Mesenteric fat pad (tissue), 1 donor: ENCODE results near the gene APOB. TPM values are rescaled to one million over a fixed set of nuclear protein-coding genes. Genes with fewer than 3 reads are reported as not detected.

Experiments used
- DNase-seq: peaks from one replicate; pipeline ENCODE4 v3.0.0-alpha.2; 2020; ENCODE audit warnings: low spot score
- total RNA-seq: library from RNA; stranded (reverse); fragmentation: NEBNext Ultra II Directional; extraction: Animal tissue kit (Norgen Biotek cat#: 25700); gene quantifications from one replicate; pipeline ENCODE4 v1.2.1, GENCODE V29; 2021
- donor health status: DM: yes; HTN: yes; CAD: no.

The APOB gene
- total RNA-seq, 1 donor from 2014 or later, result 8.5 TPM

GRCh38 chr2:21047141-21048009 lies 3.5 kb upstream of the APOB start:
- DNase-seq, result no peak

- DNase-seq, result no peak
Observed at GRCh38 chr2:21046506-21046905, 2.6 kb upstream of the APOB start.

DNA sequence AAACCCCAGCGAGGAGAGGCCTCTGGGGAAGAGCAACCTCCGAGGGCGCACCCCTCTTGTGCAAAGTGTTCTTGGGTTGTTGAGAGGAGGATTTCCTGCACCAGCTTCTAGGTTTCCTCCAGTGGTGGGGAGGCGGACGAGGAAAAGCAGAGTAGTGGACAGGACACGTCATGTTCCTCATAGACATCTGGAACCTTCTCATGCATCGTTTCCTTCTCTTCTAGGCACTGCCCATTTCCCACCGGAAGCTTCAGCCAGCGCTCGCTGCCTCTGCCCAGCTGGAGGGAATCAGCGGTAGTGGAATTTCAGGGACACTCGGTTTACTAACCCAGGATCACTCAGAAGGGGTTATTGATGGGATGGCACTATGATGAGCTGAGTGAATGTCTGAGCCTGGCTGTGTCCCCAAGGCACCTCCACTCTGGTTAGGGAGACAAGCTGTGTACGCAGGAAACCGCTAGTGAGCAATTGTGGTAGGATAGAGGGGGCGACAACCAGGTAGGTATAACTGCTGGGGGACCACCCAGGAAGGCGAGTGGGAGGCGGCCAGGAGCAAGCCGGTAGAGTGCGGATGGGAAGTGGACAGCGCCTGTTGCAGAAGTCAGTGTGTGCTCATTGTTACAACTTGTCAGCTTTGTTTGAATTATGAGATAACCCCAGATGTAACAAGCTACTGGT lies 960 bp upstream of the APOB start:
- DNase-seq, result no peak

DNA sequence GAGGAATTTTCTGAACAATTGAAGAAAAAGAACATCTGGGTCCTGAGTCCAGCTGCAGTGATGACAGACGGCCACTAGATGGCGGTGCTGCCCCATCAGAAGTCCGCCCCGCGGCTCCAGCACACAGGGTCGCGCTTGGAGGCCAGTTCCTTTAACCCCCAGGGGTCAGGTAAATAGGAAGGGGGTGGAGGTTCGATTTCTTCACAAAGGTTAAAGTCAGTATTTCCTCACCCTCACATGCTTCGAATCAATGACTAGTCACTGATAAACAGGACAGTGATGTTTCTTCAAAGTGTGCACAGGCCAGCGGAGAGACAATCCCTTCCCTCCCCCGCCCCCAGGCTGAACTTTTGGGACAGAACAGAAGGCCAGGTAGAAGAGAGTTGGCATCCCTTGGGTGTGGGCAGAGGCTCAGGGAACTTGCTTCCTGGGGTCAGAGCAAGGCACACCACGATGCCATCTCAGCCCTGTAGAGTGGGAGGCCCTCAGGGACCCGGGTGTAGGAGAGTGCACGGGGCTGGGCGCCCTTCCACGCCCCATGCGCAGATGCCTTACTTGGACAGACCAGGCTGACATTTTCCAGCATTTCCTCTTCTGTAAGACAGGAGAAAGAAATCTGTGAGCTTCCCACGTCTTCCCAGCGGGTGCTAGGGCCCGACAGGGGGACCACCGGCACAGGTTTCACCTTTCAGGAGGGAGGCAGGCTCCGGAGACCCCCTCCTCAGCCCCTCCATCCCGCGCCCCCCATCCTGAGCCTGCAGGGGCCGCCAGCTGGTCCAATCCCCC lies 722 bp downstream of the APOB start:
- DNase-seq, result peak; percentile 93

DNA sequence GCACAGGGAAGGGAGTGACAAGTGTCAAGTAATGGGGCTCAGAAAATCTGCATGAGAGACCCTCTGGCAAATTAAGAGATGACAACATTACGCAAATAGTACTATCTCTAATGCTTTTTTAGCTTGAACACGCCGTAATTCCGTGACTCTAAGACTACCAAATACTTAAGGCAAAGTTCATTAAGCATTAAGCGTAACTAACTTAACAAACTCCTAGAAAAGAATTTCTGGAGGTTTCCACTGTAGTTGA lies 1.2 kb downstream of the APOB start:
- DNase-seq, result no peak

DNA sequence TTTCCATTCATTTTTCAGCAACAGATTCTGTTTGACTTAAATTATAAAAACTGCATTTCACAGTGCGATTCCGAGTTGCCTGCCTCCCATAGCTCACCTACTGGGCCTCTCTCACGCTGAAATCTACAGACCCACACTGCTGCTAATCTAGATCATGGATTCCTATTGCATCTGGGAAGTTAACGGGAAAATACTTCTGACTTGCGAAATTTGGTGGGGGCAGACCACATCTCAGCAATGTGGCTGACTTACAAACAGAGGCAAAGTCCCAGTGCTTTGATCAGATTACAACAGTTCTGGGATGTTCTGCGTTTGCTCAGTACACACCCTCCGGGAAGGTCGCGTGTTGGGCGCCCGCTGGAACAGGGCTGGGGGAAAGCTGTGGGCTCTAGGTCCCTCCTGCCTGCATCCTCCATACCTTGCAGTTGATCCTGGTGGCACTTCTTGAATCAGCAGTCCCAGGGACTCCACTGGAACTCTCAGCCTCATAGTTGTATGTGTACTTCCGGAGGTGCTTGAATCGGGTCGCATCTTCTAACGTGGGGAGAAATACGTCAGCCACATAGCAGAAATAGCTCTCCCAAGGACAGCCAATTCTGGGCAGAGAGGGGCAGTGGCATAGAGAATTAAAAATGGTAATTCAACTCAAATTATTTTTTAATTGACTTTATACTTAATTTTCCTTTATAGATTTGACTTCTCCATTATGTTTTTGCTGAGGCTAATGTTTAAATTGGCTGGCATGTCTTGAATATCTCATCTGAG lies 1.7 kb downstream of the APOB start:
- no peak for DNase-seq

DNA sequence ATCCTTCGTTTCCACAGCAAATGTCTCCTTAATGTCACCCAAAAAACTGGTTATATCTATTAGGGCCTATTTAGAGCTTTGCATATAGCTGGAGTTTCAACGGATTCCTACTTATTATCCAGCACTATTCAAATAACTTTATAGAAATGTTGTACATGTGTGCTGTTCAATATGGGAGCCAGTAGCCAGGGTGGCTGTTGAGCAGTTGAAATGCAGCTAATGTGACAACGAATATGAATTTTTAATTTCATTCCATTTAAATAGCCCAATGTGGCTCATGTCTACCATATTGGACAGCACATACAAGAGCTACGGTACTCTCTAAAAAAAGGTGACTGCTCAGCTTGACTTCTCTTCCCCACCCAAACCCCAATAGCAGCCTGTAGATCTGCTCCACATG lies 2.4 kb downstream of the APOB start:
- no peak for DNase-seq

DNA sequence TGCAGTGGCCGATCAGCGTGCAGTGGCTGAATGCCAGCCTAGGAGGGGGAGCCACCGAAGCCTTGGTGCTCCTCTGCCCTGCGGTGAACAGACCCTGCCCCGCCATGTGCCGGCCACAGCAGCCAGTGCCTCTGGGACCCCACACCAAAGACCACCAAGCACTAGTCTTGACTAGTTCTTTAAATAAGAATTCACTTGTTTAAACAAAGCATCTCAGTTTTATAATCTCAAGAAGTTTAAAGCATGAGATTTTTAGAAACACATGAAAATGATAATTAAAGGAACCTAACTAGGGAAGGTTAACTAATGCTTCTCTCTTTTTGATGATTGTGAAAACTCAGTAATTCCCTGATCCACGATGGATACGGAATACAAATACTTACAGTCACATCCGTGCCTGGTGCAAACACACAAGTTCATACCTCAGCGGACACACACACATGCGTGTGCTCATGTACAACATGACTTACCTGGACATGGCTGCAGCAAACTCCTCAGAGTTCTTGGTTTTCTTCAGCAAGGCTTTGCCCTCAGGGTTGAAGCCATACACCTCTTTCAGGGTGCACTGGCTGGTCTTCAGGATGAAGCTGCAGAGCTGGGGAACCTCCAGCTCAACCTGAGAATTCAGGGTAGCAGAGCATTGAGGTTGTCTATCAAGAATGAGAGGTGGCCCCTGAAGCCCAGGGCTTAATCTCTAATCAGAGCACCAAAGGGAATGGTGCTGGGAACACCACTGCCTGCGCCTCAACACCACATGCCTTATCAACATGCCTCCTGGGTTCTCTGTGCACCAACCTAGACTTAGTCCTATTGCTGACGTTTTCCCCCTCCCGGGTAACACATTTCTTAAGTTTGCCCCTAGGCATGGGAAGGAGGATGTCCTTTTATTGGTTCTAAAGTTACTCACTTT lies 3.1 kb downstream of the APOB start:
- no peak for DNase-seq

DNA sequence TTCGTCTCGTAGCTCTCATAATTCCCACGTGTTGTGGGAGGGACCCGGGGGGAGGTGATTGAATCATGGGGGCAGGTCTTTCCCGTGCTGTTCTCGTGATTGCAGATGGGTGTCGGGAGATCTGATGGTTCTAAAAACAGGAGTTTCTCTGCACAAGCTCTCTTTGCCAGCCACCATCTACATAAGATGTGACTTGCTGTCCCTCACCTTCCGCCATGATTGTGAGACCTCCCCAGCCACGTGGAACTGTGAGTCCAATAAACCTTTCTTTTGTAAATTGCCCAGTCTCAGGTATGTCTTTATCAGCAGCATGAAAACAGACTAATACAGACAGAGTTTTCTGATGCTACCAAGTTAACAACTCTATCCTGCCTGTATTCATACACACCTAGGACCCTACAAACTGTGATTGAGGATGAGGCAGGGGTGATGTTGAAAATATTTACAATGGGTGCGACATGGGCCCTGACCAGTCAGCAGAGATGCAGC lies 3.9 kb downstream of the APOB start:
- no peak for DNase-seq

DNA sequence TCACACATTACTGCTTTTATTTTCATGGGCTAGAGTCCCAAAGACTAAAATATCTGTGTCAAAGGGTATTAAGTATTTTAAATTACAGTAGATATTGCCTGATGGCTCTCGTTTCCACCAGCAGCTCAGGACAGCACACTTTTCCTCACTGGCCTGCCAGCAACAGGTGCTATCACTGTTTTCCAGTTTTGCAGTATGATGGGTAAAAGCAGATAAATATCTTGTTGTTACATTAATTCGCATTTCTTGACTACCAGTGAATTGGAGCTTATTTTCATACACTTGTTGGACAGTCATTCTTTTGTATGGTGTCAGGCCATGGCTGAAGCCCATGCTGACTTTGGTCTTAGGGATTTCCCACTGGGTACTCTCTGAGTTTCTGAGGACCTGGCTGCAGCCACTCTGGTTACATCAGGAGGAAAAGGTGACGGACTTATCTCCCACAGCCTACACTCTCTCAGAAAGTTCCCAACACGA lies 4.8 kb downstream of the APOB start:
- DNase-seq, result no peak

GRCh38 chr2:21038403-21039073 lies 5.3 kb downstream of the APOB start:
- no peak for DNase-seq

DNA sequence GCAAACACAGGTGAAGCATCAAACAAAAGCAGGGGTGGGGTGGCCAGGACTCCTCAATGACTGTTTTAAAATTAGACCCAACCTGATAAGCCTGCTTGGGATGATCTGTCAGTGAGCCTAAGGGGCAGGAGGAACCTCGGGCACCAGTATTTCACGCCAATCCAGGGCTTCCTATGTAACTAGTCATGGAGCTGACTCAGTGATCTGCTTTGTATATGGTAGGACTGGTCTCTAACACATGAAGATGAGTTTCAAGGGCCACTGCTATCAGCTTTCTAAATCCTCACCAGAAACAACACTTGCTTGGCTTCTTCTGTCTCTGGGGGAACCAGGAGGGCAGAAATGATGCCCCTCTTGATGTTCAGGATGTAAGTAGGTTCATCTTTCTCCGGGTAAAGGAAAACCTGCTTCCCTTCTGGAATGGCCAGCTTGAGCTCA lies 6.2 kb downstream of the APOB start:
- DNase-seq, result no peak

- DNase-seq, result no peak
Observed at GRCh38 chr2:21036708-21037670, 6.9 kb downstream of the APOB start.

- DNase-seq, result no peak
Observed at GRCh38 chr2:21035974-21036707, 7.7 kb downstream of the APOB start.

DNA sequence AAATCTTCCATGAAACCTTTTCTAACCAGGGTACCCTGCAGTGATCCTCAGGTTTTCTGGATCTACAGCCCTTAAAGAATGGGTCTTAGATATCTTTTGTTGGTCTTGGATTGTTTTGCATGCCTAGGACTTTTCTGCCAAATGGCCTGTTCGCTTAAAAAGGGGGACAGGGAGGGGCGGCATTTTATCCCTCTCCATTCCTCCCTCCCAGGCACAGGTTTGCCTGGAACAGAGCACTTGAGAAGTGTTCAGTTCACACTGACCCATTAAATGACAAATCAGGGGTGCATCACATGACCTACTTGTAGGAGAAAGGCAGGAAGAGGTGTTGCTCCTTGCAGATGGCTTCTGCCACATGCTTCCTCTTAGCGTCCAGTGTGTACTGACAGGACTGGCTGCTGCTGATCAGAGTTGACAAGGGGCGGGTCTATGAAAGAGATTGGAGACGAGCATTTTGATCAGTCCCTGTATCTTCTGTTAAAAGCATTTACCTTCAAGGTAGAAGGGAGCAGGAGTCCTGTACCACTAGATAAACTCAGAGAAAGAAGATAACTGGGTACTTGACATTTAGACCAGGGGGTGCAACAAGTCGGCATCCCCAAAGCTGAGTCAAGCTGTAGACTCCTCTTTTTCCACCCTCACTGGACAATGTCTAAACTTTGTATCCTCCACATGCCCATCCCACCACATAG lies 8.4 kb downstream of the APOB start:
- no peak for DNase-seq

- DNase-seq, result no peak
Observed at GRCh38 chr2:21034972-21035279, 8.9 kb downstream of the APOB start.
